GM12878 (cell line): ENCODE data around the gene POU6F2. TPM values are rescaled to one million over a fixed set of nuclear protein-coding genes. Genes with fewer than 3 reads are reported as not detected.

Source experiments
- ATAC-seq: fragments of 200-7000 bp; cut with Tn5 transposase; 3 replicates; pipeline ENCODE4 v1.9.1; 2020; ENCODE audit warnings: mild to moderate bottlenecking, moderate library complexity
- BruUV-seq: library from RNA; stranded (reverse); fragments of 400-500 nt; replicated peaks from 2 replicates; lab custom pipeline; 2021; lab: Mats Ljungman, UMichigan
- CTCF ChIA-PET: fragments of 300-600 bp; sonication (Branson Sonifier 250); formaldehyde crosslinking; extraction: SDS; loops from one replicate; lab custom pipeline; 2021; ENCODE audit warnings: inconsistent platforms; lab: Yijun Ruan, JAX
- POLR2A ChIA-PET: fragments of 350-600 bp; formaldehyde crosslinking; extraction: SDS; loops from one replicate; lab custom pipeline; 2021; ENCODE audit warnings: inconsistent platforms; lab: Charles Lee
- RAD21 ChIA-PET: fragments of 300-600 bp; sonication (Branson Sonifier 250); formaldehyde crosslinking; loops from one replicate; lab custom pipeline; 2023; ENCODE audit warnings: antibody characterized with exemption; ENCODE audit not compliant: unreplicated experiment; lab: Charles Lee
- SMC1A ChIA-PET: fragments of 300-600 bp; sonication (Branson Sonifier 250); formaldehyde crosslinking; loops from one replicate; lab custom pipeline; 2023; ENCODE audit not compliant: unreplicated experiment, uncharacterized antibody; lab: Charles Lee
- DNase-seq: peaks from one replicate; pipeline ENCODE4 v3.0.0-alpha.2; 2011; ENCODE audit warnings: low read depth, low spot score
- FAIRE-seq: peaks from 3 replicates; lab custom pipeline; 2011; peaks lifted over from hg19 to GRCh38; lab: Jason Lieb, UNC
- H2AFZ ChIP-seq: 2 replicates; pipeline ENCODE4 v1.6.0; 2011; ENCODE audit warnings: low read depth, low read length, control low read depth; ENCODE audit not compliant: control insufficient read depth
- H3K27ac ChIP-seq: 2 replicates; pipeline ENCODE4 v1.5.1; 2011; ENCODE audit warnings: control low read depth; ENCODE audit not compliant: control insufficient read depth, insufficient read depth
- H3K27me3 ChIP-seq, 2 experiments: replicated peaks in 1 of 2; 2 replicates each; pipeline versions ENCODE4 v1.6.0 to v1.6.1; 2011; ENCODE audit warnings: low read length in 1 of 2; ENCODE audit not compliant: control insufficient read depth in 2 of 2, insufficient read depth in 2 of 2
- H3K36me3 ChIP-seq, 2 experiments: 2 replicates each; pipeline ENCODE4 v1.5.1; 2011; ENCODE audit warnings: low read length in 1 of 2; ENCODE audit not compliant: control insufficient read depth in 2 of 2, insufficient read depth in 2 of 2
- H3K4me1 ChIP-seq: 2 replicates; pipeline ENCODE4 v1.6.1; 2011; ENCODE audit warnings: mild to moderate bottlenecking, low read length, moderate library complexity, mixed read lengths; ENCODE audit not compliant: control insufficient read depth, insufficient read depth
- H3K4me2 ChIP-seq: 2 replicates; pipeline ENCODE4 v1.6.0; 2011; ENCODE audit warnings: control low read depth; ENCODE audit not compliant: control insufficient read depth, insufficient read depth
- H3K4me3 ChIP-seq: fragments of 200-600 bp; sonication (generic); 2 replicates; pipeline ENCODE4 v1.5.1; 2016
- H3K79me2 ChIP-seq: 2 replicates; pipeline ENCODE4 v1.6.0; 2011; ENCODE audit warnings: low read length; ENCODE audit not compliant: control insufficient read depth, insufficient read depth
- H3K9ac ChIP-seq: 2 replicates; pipeline ENCODE4 v1.8.0; 2011; ENCODE audit warnings: low read length, control low read depth, mixed read lengths; ENCODE audit not compliant: control insufficient read depth, insufficient read depth
- H3K9me3 ChIP-seq: replicated peaks from 3 replicates; pipeline ENCODE4 v1.5.1; 2011; ENCODE audit warnings: mild to moderate bottlenecking, low read length; ENCODE audit not compliant: control insufficient read depth, insufficient read depth
- H4K20me1 ChIP-seq: 2 replicates; pipeline ENCODE4 v1.6.0; 2011; ENCODE audit not compliant: control insufficient read depth, insufficient read depth
- BCLAF1 ChIP-seq: fragments of 450-650 bp; IDR thresholded peaks from 2 replicates; pipeline ENCODE4 v1.6.1; 2017; ENCODE audit warnings: antibody characterized with exemption, mild to moderate bottlenecking, moderate library complexity
- DPF2 ChIP-seq: fragments of 450-650 bp; IDR thresholded peaks from 2 replicates; pipeline ENCODE4 v1.6.1; 2017; ENCODE audit warnings: mild to moderate bottlenecking
- GATAD2B ChIP-seq: fragments of 450-650 bp; conservative IDR thresholded peaks from 2 replicates; pipeline ENCODE4 v1.6.1; 2017; ENCODE audit warnings: low read depth, mild to moderate bottlenecking, moderate library complexity
- HDAC6 ChIP-seq: fragments of 200-600 bp; sonication (generic); IDR thresholded peaks from one replicate; pipeline ENCODE4 v1.8.0; 2017; ENCODE audit warnings: antibody characterized with exemption; ENCODE audit not compliant: unreplicated experiment
- JUNB ChIP-seq: IDR thresholded peaks from 2 replicates; pipeline ENCODE4 v1.6.1; 2016; ENCODE audit warnings: antibody characterized with exemption, mild to moderate bottlenecking
- PBX3 ChIP-seq: IDR thresholded peaks from 2 replicates; pipeline ENCODE4 v1.6.1; 2011; ENCODE audit warnings: mild to moderate bottlenecking, low read depth, low read length, moderate library complexity; ENCODE audit not compliant: insufficient replicate concordance
- POLR2A ChIP-seq: IDR thresholded peaks from 2 replicates; pipeline ENCODE4 v1.6.1; 2011; ENCODE audit warnings: low read depth, mild to moderate bottlenecking, low read length
- RBBP5 ChIP-seq: fragments of 200-600 bp; sonication (generic); conservative IDR thresholded peaks from 2 replicates; pipeline ENCODE4 v1.6.1; 2016
- SUPT20H ChIP-seq: IDR thresholded peaks from 2 replicates; pipeline ENCODE4 v1.6.1; 2011; ENCODE audit warnings: low read depth, mild to moderate bottlenecking, low read length, moderate library complexity, borderline replicate concordance; ENCODE audit not compliant: control insufficient read depth
- SUZ12 ChIP-seq: fragments of 200-600 bp; sonication (generic); IDR thresholded peaks from one replicate; pipeline ENCODE4 v1.6.1; 2018; ENCODE audit warnings: antibody characterized with exemption, mild to moderate bottlenecking; ENCODE audit not compliant: unreplicated experiment
- ZBTB4 ChIP-seq: fragments of 450-650 bp; formaldehyde crosslinking; IDR thresholded peaks from 2 replicates; pipeline ENCODE4 v1.4.0; 2022; ENCODE audit warnings: mild to moderate bottlenecking, moderate library complexity
- WGBS: methylation state at CpG from one replicate; pipeline ENCODE4 v1.1.6; 2016; ENCODE audit warnings: low lambda C conversion rate; ENCODE audit not compliant: insufficient replicate concordance, insufficient coverage; ENCODE audit errors: missing lambda C conversion rate; 5-methylcytosine and 5-hydroxymethylcytosine counted together
- in situ Hi-C: fragments of 300-500 bp; cut with MboI; formaldehyde crosslinking; loops from 9 replicates; pipeline ENCODE4 v1.14.3; 2018; ENCODE audit warnings: mixed read lengths
- intact Hi-C: fragments of 100-400 bp; cut with micrococcal nuclease; formaldehyde crosslinking; loops from one replicate; pipeline ENCODE4 v1.14.2; 2022; ENCODE audit not compliant: unreplicated experiment
- polyA plus RNA-seq, 11 experiments: library from polyadenylated mRNA; depleted of rRNA in 4 of 11; unstranded in 6 of 11; stranded (reverse) in 5 of 11; fragments of >200 nt; fragmentation: Nextera tagmentation in 4 of 11; fragmentation: Illumina TruSeq in 1 of 11; extraction: Ambion mirVana in 4 of 11; extraction: Trizol in 1 of 11; gene quantifications; 1 replicate in 1 of 11; 2 replicates in 10 of 11; pipeline versions ENCODE4 v1.2.1 to v1.2.3, GENCODE V29; 2011 to 2016; ENCODE audit warnings: inconsistent platforms in 2 of 11, missing spikeins in 2 of 11, low read depth in 1 of 11
- total RNA-seq, 4 experiments: library from RNA; depleted of rRNA in 3 of 4; stranded (reverse); fragments of >200 nt in 3 of 4; fragmentation: Illumina TruSeq in 1 of 4; extraction: Trizol in 1 of 4; gene quantifications; 2 replicates each; pipeline versions ENCODE4 v1.2.1 to v1.2.3, GENCODE V29; 2013 to 2021
- TF ChIP-seq, protein P1 (sequence below): IDR thresholded peaks from 2 replicates; pipeline ENCODE4 v1.6.1; 2011; ENCODE audit warnings: borderline replicate concordance, low read depth, mild to moderate bottlenecking, moderate library complexity, low read length; ENCODE audit not compliant: insufficient read depth, poor library complexity, severe bottlenecking

Gene POU6F2
- total and polyA plus RNA-seq, 10 of the 15 experiments (the other 5 are each of a cell fraction or from before 2014, with no cell fraction given): 0.10 TPM; not detected in 9

DNA sequence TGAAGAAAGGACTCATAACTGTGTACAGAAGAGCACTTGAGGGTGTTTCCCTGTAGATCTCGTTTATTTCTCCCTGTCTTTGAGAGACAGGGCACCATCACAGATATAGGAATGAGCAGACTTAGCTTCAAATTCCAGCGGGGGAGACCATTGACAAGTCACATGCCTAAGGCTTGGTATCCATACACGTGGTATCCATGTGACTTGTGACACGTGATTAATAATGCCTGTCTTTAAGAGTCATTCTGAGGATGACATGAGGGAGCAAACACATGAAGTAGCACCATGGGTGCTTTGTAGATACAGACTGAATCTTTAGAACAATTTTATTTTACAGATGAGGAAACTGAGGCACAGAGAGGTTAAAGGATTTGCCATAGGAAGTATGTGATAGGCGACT lies 292.3 kb downstream of the POU6F2 start:
- DNase-seq (no peak), ATAC-seq (no peak), FAIRE-seq (no peak)
- no peaks in the 10 kb centered on the region for H3K4me1 ChIP-seq
- no TSS peak for BruUV-seq
- no peak for TF ChIP-seq RBBP5
- TF ChIP-seq JUNB: no peak
- no peak for TF ChIP-seq HDAC6
- TF ChIP-seq BCLAF1: no peak
- no peak for TF ChIP-seq DPF2
- no peak for TF ChIP-seq GATAD2B
- TF ChIP-seq, protein P1, sequence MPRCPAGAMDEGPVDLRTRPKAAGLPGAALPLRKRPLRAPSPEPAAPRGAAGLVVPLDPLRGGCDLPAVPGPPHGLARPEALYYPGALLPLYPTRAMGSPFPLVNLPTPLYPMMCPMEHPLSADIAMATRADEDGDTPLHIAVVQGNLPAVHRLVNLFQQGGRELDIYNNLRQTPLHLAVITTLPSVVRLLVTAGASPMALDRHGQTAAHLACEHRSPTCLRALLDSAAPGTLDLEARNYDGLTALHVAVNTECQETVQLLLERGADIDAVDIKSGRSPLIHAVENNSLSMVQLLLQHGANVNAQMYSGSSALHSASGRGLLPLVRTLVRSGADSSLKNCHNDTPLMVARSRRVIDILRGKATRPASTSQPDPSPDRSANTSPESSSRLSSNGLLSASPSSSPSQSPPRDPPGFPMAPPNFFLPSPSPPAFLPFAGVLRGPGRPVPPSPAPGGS: no peak
- no peak for TF ChIP-seq SUZ12
- TF ChIP-seq ZBTB4 (CRISPR knock-in tag): no peak
- no peak for TF ChIP-seq PBX3
- no peak for TF ChIP-seq SUPT20H
- TF ChIP-seq POLR2A: no peak
- no peaks in the 10 kb centered on the region for H3K27me3 ChIP-seq
- in situ Hi-C loops: no loop called here
- ChIA-PET SMC1A (interaction anchor here (0.9 to 1.5 kb wide), 2 partner anchors 21 to 42 kb away, joined by 3 to 4 read pairs; no protein-coding TSS in a partner anchor), POLR2A (no interaction called here), RAD21 (no interaction called here), CTCF (interaction anchor here (0.6 kb wide), 1 partner anchor 858 kb away, joined by 3 read pairs; no protein-coding TSS in a partner anchor)
- H3K4me2 ChIP-seq: no peak overlapping the region
- no peak overlapping the region for H3K27ac ChIP-seq
- H3K9ac ChIP-seq: no peak overlapping the region
- intact Hi-C loops: no loop called here
- no peak overlapping the region for H3K4me3 ChIP-seq
- no peaks in the 10 kb centered on the region for H3K9me3 ChIP-seq
- H3K79me2 ChIP-seq: no peaks in the 10 kb centered on the region
- no peaks in the 10 kb centered on the region for H3K36me3 ChIP-seq
- H4K20me1 ChIP-seq: no peaks in the 10 kb centered on the region
- 9% methylated on average over 5 of the region's 5 CpGs for WGBS
- H2AFZ ChIP-seq: no peak overlapping the region
